Measurements from ENCODE around the gene MINDY3. TPM values are rescaled to one million over a fixed set of nuclear protein-coding genes. Genes with fewer than 3 reads are reported as not detected.

The MINDY3 gene
- total RNA-seq, 1 experiment from 2014 or later = 11.3 TPM

DNA sequence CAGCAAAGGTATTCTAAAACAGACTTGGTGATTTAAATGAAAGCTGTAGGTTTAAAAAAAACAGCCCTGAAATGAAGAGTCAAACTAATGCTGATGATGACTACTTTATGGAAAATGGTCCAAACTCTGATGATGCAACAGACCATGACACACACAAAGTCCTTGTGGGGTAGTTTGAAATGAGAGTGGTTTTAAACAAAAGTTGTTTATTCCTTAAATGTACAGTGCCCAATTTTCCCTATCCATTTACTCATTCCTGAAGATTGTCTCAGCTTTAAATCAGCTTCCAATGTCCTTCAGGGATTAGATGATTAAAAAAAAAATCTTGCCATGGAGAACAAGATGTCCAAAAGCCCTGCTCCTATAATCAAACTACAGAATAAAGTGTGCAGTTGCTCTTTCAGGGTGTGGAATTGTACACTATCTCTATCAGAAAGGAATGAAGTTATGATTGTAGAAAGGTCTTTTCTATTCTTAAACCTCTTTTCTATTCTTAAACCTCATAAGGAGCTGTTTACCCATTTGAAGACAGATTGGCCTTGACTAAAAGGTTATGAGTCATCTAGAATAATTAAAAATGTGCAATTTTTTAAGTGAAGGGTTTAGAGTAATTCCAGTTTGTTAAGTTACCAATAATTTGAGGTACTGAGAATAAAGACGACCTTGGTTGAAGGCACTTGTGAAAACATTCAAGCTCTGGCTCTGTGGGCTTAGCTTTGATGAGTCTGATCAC lies 70.3 kb downstream of the MINDY3 start:
- Mint-ChIP-seq H3K27me3 (ENCODE audit: low read depth) (no peaks in the 10 kb centered on the region), H3K36me3 (no peaks in the 10 kb centered on the region), H3K27ac (no peak overlapping the region), H3K4me1 (peaks cover 9% of the 10 kb centered on the region), H3K4me3 (no peak overlapping the region), H3K9me3 (no peaks in the 10 kb centered on the region)
- DNase-seq (ENCODE audit: low spot score) (no peak), ATAC-seq (no peak)
- ChIA-PET POLR2A (no interaction called here), CTCF (no interaction called here)
- no peak for TF ChIP-seq GTF2I (CRISPR knock-in tag; conservative IDR thresholded peaks at IDR 0.05)
- TF ChIP-seq NFATC4 (CRISPR knock-in tag; IDR thresholded peaks at IDR 0.05) = no peak
- TF ChIP-seq SMAD3 (CRISPR knock-in tag; IDR thresholded peaks at IDR 0.05; ENCODE audit: borderline replicate concordance) = no peak
- TF ChIP-seq TP53 (CRISPR knock-in tag; IDR thresholded peaks at IDR 0.05) = no peak
- no peak for TF ChIP-seq NFE2L1 (CRISPR knock-in tag; IDR thresholded peaks at IDR 0.05)

DNA sequence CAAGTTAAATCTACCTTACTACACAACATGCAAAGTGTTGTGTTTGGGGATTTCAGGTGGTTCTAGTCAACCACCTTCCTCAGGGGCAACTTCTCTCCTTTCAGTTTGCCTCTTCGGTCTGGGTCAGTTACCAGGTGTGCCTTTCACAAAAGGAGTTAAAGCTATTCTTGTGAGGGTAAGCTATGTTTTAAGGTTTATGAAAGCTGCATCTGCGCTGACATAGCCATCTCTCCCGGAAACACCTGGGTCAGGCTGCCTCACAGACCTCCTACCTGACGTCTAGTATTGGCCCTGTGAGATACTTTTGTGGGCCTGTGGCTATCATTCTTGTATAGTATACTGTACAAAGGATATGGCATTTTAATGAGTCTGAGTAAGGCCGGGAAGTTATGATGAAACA lies 72.9 kb downstream of the MINDY3 start:
- Mint-ChIP-seq H3K36me3 (no peaks in the 10 kb centered on the region), H3K27ac (no peak overlapping the region), H3K4me3 (no peak overlapping the region), H3K27me3 (ENCODE audit: low read depth) (no peaks in the 10 kb centered on the region), H3K9me3 (no peaks in the 10 kb centered on the region), H3K4me1 (peaks cover 27% of the 10 kb centered on the region)
- TF ChIP-seq, protein P1, sequence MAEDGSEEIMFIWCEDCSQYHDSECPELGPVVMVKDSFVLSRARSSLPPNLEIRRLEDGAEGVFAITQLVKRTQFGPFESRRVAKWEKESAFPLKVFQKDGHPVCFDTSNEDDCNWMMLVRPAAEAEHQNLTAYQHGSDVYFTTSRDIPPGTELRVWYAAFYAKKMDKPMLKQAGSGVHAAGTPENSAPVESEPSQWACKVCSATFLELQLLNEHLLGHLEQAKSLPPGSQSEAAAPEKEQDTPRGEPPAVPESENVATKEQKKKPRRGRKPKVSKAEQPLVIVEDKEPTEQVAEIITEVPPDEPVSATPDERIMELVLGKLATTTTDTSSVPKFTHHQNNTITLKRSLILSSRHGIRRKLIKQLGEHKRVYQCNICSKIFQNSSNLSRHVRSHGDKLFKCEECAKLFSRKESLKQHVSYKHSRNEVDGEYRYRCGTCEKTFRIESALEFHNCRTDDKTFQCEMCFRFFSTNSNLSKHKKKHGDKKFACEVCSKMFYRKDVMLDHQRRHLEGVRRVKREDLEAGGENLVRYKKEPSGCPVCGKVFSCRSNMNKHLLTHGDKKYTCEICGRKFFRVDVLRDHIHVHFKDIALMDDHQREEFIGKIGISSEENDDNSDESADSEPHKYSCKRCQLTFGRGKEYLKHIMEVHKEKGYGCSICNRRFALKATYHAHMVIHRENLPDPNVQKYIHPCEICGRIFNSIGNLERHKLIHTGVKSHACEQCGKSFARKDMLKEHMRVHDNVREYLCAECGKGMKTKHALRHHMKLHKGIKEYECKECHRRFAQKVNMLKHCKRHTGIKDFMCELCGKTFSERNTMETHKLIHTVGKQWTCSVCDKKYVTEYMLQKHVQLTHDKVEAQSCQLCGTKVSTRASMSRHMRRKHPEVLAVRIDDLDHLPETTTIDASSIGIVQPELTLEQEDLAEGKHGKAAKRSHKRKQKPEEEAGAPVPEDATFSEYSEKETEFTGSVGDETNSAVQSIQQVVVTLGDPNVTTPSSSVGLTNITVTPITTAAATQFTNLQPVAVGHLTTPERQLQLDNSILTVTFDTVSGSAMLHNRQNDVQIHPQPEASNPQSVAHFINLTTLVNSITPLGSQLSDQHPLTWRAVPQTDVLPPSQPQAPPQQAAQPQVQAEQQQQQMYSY (CRISPR knock-in tag; IDR thresholded peaks at IDR 0.05) = no peak
- TF ChIP-seq FOXK1 (CRISPR knock-in tag; IDR thresholded peaks at IDR 0.05) (no peak), CBFB (CRISPR knock-in tag; IDR thresholded peaks at IDR 0.05; ENCODE audit: low read depth) (no peak)
- TF ChIP-seq, protein P2, sequence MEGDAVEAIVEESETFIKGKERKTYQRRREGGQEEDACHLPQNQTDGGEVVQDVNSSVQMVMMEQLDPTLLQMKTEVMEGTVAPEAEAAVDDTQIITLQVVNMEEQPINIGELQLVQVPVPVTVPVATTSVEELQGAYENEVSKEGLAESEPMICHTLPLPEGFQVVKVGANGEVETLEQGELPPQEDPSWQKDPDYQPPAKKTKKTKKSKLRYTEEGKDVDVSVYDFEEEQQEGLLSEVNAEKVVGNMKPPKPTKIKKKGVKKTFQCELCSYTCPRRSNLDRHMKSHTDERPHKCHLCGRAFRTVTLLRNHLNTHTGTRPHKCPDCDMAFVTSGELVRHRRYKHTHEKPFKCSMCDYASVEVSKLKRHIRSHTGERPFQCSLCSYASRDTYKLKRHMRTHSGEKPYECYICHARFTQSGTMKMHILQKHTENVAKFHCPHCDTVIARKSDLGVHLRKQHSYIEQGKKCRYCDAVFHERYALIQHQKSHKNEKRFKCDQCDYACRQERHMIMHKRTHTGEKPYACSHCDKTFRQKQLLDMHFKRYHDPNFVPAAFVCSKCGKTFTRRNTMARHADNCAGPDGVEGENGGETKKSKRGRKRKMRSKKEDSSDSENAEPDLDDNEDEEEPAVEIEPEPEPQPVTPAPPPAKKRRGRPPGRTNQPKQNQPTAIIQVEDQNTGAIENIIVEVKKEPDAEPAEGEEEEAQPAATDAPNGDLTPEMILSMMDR (IDR thresholded peaks at IDR 0.05) = no peak
- TF ChIP-seq, protein P3, sequence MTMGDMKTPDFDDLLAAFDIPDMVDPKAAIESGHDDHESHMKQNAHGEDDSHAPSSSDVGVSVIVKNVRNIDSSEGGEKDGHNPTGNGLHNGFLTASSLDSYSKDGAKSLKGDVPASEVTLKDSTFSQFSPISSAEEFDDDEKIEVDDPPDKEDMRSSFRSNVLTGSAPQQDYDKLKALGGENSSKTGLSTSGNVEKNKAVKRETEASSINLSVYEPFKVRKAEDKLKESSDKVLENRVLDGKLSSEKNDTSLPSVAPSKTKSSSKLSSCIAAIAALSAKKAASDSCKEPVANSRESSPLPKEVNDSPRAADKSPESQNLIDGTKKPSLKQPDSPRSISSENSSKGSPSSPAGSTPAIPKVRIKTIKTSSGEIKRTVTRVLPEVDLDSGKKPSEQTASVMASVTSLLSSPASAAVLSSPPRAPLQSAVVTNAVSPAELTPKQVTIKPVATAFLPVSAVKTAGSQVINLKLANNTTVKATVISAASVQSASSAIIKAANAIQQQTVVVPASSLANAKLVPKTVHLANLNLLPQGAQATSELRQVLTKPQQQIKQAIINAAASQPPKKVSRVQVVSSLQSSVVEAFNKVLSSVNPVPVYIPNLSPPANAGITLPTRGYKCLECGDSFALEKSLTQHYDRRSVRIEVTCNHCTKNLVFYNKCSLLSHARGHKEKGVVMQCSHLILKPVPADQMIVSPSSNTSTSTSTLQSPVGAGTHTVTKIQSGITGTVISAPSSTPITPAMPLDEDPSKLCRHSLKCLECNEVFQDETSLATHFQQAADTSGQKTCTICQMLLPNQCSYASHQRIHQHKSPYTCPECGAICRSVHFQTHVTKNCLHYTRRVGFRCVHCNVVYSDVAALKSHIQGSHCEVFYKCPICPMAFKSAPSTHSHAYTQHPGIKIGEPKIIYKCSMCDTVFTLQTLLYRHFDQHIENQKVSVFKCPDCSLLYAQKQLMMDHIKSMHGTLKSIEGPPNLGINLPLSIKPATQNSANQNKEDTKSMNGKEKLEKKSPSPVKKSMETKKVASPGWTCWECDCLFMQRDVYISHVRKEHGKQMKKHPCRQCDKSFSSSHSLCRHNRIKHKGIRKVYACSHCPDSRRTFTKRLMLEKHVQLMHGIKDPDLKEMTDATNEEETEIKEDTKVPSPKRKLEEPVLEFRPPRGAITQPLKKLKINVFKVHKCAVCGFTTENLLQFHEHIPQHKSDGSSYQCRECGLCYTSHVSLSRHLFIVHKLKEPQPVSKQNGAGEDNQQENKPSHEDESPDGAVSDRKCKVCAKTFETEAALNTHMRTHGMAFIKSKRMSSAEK (CRISPR knock-in tag; IDR thresholded peaks at IDR 0.05; ENCODE audit: borderline replicate concordance) = no peak
- TF ChIP-seq, protein P4, sequence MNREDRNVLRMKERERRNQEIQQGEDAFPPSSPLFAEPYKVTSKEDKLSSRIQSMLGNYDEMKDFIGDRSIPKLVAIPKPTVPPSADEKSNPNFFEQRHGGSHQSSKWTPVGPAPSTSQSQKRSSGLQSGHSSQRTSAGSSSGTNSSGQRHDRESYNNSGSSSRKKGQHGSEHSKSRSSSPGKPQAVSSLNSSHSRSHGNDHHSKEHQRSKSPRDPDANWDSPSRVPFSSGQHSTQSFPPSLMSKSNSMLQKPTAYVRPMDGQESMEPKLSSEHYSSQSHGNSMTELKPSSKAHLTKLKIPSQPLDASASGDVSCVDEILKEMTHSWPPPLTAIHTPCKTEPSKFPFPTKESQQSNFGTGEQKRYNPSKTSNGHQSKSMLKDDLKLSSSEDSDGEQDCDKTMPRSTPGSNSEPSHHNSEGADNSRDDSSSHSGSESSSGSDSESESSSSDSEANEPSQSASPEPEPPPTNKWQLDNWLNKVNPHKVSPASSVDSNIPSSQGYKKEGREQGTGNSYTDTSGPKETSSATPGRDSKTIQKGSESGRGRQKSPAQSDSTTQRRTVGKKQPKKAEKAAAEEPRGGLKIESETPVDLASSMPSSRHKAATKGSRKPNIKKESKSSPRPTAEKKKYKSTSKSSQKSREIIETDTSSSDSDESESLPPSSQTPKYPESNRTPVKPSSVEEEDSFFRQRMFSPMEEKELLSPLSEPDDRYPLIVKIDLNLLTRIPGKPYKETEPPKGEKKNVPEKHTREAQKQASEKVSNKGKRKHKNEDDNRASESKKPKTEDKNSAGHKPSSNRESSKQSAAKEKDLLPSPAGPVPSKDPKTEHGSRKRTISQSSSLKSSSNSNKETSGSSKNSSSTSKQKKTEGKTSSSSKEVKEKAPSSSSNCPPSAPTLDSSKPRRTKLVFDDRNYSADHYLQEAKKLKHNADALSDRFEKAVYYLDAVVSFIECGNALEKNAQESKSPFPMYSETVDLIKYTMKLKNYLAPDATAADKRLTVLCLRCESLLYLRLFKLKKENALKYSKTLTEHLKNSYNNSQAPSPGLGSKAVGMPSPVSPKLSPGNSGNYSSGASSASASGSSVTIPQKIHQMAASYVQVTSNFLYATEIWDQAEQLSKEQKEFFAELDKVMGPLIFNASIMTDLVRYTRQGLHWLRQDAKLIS (CRISPR knock-in tag; IDR thresholded peaks at IDR 0.05; ENCODE audit: borderline replicate concordance) = no peak
- TF ChIP-seq, protein P5, sequence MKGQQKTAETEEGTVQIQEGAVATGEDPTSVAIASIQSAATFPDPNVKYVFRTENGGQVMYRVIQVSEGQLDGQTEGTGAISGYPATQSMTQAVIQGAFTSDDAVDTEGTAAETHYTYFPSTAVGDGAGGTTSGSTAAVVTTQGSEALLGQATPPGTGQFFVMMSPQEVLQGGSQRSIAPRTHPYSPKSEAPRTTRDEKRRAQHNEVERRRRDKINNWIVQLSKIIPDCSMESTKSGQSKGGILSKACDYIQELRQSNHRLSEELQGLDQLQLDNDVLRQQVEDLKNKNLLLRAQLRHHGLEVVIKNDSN (CRISPR knock-in tag; IDR thresholded peaks at IDR 0.05) = no peak
- TF ChIP-seq, protein P6, sequence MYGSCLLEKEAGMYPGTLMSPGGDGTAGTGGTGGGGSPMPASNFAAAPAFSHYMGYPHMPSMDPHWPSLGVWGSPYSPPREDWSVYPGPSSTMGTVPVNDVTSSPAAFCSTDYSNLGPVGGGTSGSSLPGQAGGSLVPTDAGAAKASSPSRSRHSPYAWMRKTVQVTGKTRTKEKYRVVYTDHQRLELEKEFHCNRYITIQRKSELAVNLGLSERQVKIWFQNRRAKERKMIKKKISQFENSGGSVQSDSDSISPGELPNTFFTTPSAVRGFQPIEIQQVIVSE (CRISPR knock-in tag; IDR thresholded peaks at IDR 0.05; ENCODE audit: borderline replicate concordance) = no peak
- CTCF ChIA-PET = no interaction called here
- POLR2A ChIA-PET = no interaction called here
- no peak for ATAC-seq
- DNase-seq (ENCODE audit: low spot score) = no peak

All from WTC11 (cell line).